Body of pancreas (tissue), 4 donors: ENCODE results near the gene KRTAP1-4. TPM values are rescaled to one million over a fixed set of nuclear protein-coding genes. Genes with fewer than 3 reads are reported as not detected.
"Not testable (repeated sequence)": the region's sequence is repeated elsewhere in the genome, so short reads cannot be mapped to it uniquely, and the experiment has no call there.

Source experiments
- ATAC-seq: fragments of 150-250 bp; one replicate; pipeline ENCODE4 v1.9.1; 2016
- DNase-seq, 4 donors: peaks; one replicate each; pipeline ENCODE4 v3.0.0-alpha.2; 2019
- H3K27ac ChIP-seq, 4 donors: fragments of 200-600 bp; sonication (generic); 1 replicate in 3 of 4; 2 replicates in 1 of 4; pipeline versions ENCODE4 v1.5.1 to v1.6.1; 2016 to 2019; ENCODE audit warnings: mild to moderate bottlenecking in 1 of 4, mixed read lengths in 1 of 4, moderate library complexity in 1 of 4
- H3K27me3 ChIP-seq, 2 donors: fragments of 200-600 bp; sonication (generic); one replicate each; pipeline ENCODE4 v1.6.0; 2016; ENCODE audit warnings: mild to moderate bottlenecking in 1 of 2
- H3K36me3 ChIP-seq, 2 donors: fragments of 200-600 bp; sonication (generic); replicated peaks in 1 of 2; 2 replicates each; pipeline ENCODE4 v1.5.1; 2016; ENCODE audit warnings: low read depth in 2 of 2; ENCODE audit not compliant: insufficient read depth in 1 of 2
- H3K4me1 ChIP-seq: fragments of 200-600 bp; sonication (generic); one replicate; pipeline ENCODE4 v1.6.0; 2016
- H3K4me3 ChIP-seq, 2 donors: fragments of 200-600 bp; sonication (generic); 1 replicate in 1 of 2; 2 replicates in 1 of 2; pipeline ENCODE4 v1.5.1; 2016 to 2019
- H3K9me3 ChIP-seq, 3 donors: fragments of 200-600 bp; sonication (generic); 1 replicate in 2 of 3; 2 replicates in 1 of 3; pipeline ENCODE4 v1.5.1; 2016
- CTCF ChIP-seq, 7 experiments: fragments of 450-650 bp in 4 of 7; fragments of 200-600 bp in 3 of 7; sonication (generic) in 3 of 7; IDR thresholded peaks; one replicate each; pipeline ENCODE4 v1.5.1; 2016 to 2019; ENCODE audit warnings: antibody characterized with exemption in 7 of 7
- POLR2A ChIP-seq, 3 donors: fragments of 450-650 bp; IDR thresholded peaks; one replicate each; pipeline ENCODE4 v1.6.1; 2016; ENCODE audit warnings: antibody characterized with exemption in 3 of 3, mild to moderate bottlenecking in 2 of 3
- WGBS, 2 donors: methylation state at CpG; one replicate each; pipeline ENCODE4 v1.1.5; 2017; 5-methylcytosine and 5-hydroxymethylcytosine counted together
- intact Hi-C: fragments of 100-400 bp; cut with DNase I; formaldehyde crosslinking; loops from one replicate; pipeline ENCODE4 v1.15.1; 2023
- total RNA-seq, 2 donors: library from RNA; depleted of rRNA; stranded (reverse); fragments of >200 nt; gene quantifications; one replicate each; pipeline ENCODE4 v1.1.0, GENCODE V29; 2016

The KRTAP1-4 gene
- total RNA-seq, 2 donors from 2014 or later = not detected

GRCh38 chr17:41063449-41063848 lies 33.5 kb upstream of the KRTAP1-4 start:
- Histone ChIP-seq H3K9me3 (no peaks in the 10 kb centered on the region), H3K27me3 (no peaks in the 10 kb centered on the region), H3K36me3 (no peaks in the 10 kb centered on the region), H3K4me3 (no peak overlapping the region), H3K27ac (no peak overlapping the region), H3K4me1 (no peaks in the 10 kb centered on the region)
- intact Hi-C loops = no loop called here
- 53 to 62% methylated on average over 4 of the region's 4 CpGs for WGBS, 2 donors
- no peak for DNase-seq
- no peak for ATAC-seq
- TF ChIP-seq CTCF (IDR thresholded peaks at IDR 0.05) = no peak
- no peak for TF ChIP-seq POLR2A (IDR thresholded peaks at IDR 0.05)

GRCh38 chr17:41061964-41062363 lies 32.0 kb upstream of the KRTAP1-4 start:
- Histone ChIP-seq H3K4me1 (no peaks in the 10 kb centered on the region), H3K4me3 (no peak overlapping the region), H3K36me3 (no peaks in the 10 kb centered on the region), H3K9me3 (peaks cover 0 to 3% (median 0%) of the 10 kb centered on the region in 3 donors), H3K27me3 (no peaks in the 10 kb centered on the region), H3K27ac (no peak overlapping the region)
- intact Hi-C loops = no loop called here
- TF ChIP-seq CTCF (IDR thresholded peaks at IDR 0.05) (no peak), POLR2A (IDR thresholded peaks at IDR 0.05) (no peak)
- WGBS, 2 donors = 54 to 65% methylated on average over 1 of the region's 1 CpG
- DNase-seq = no peak
- no peak for ATAC-seq

- TF ChIP-seq CTCF (IDR thresholded peaks at IDR 0.05) = no peak
- TF ChIP-seq POLR2A (IDR thresholded peaks at IDR 0.05) = no peak
- intact Hi-C loops = no loop called here
- no peak for DNase-seq
- H3K27ac ChIP-seq = no peak within 1 kb of the TSS
- 45 to 53% methylated on average over 6 of the region's 6 CpGs for WGBS, 2 donors
- no peaks in the 10 kb centered on the region for H3K36me3 ChIP-seq
- peaks cover 0 to 3% (median 0%) of the 10 kb centered on the region in 3 donors for H3K9me3 ChIP-seq
- no peaks in the 10 kb centered on the region for H3K27me3 ChIP-seq
- ATAC-seq = no peak
- no peak within 1 kb of the TSS for H3K4me3 ChIP-seq
- H3K4me1 ChIP-seq = no peaks in the 10 kb centered on the region
These were observed 30.1 kb upstream of the KRTAP1-4 start, which contains the start of gene KRTAP2-3 for GRCh38 chr17:41060052-41060604. KRTAP2-3 (minus strand) TSS chr17:41060114; CDS start chr17:41060050, 64 bp downstream.

GRCh38 chr17:41059276-41060051 lies 29.5 kb upstream of the KRTAP1-4 start:
- H3K4me3 ChIP-seq, H3K9me3 ChIP-seq, H3K27me3 ChIP-seq, H3K4me1 ChIP-seq, H3K36me3 ChIP-seq, H3K27ac ChIP-seq, ATAC-seq, DNase-seq, intact Hi-C loops: not testable (repeated sequence)
- 18 to 20% methylated on average over 5 to 9 of the region's 31 CpGs for WGBS, 2 donors

- peaks cover 0 to 3% (median 0%) of the 10 kb centered on the region in 3 donors for H3K9me3 ChIP-seq
- H3K4me1 ChIP-seq = no peaks in the 10 kb centered on the region
- H3K27me3 ChIP-seq = no peaks in the 10 kb centered on the region
- WGBS, 2 donors = 81 to 88% methylated on average over 5 of the region's 5 CpGs
- no peak overlapping the region for H3K27ac ChIP-seq
- ATAC-seq (no peak), DNase-seq (no peak)
- intact Hi-C loops = no loop called here
- H3K4me3 ChIP-seq = no peak overlapping the region
- no peaks in the 10 kb centered on the region for H3K36me3 ChIP-seq
- no peak for TF ChIP-seq CTCF (IDR thresholded peaks at IDR 0.05)
- no peak for TF ChIP-seq POLR2A (IDR thresholded peaks at IDR 0.05)
These were observed 28.7 kb upstream of the KRTAP1-4 start for GRCh38 chr17:41058741-41059140.
